Common myeloid progenitor, CD34-positive (primary cell): Measurements from ENCODE around the gene HUS1B.

ENCODE experiments used
- CTCF ChIA-PET: fragments of 350-600 bp; sonication (Branson Sonifier 250); formaldehyde crosslinking; loops from one replicate; lab custom pipeline; 2021; ENCODE audit warnings: antibody characterized with exemption; lab: Charles Lee
- POLR2A ChIA-PET: fragments of 350-600 bp; sonication (Branson Sonifier 250); formaldehyde crosslinking; loops from one replicate; lab custom pipeline; 2021; ENCODE audit warnings: antibody characterized with exemption; lab: Charles Lee
- DNase-seq, 3 donors: peaks; one replicate each; pipeline versions ENCODE4 v3.0.0 to v3.0.0-alpha.2; 2013
- H3K27ac ChIP-seq, 2 experiments: 1 replicate in 1 of 2; 2 replicates in 1 of 2; pipeline ENCODE4 v1.7.0; 2013; ENCODE audit warnings: inconsistent platforms in 2 of 2, low read length in 2 of 2, mild to moderate bottlenecking in 2 of 2, low read depth in 1 of 2, moderate library complexity in 1 of 2; ENCODE audit not compliant: severe bottlenecking in 2 of 2, insufficient read depth in 1 of 2, poor library complexity in 1 of 2
- H3K27me3 ChIP-seq, 5 experiments: replicated peaks in 2 of 5; 1 replicate in 3 of 5; 2 replicates in 2 of 5; pipeline versions ENCODE4 v1.6.1 to v1.7.0; 2013; ENCODE audit warnings: low read length in 4 of 5, mild to moderate bottlenecking in 2 of 5, moderate library complexity in 2 of 5, inconsistent platforms in 1 of 5; ENCODE audit not compliant: insufficient read depth in 5 of 5, control insufficient read depth in 4 of 5
- H3K36me3 ChIP-seq, 4 experiments: 1 replicate in 2 of 4; 2 replicates in 2 of 4; pipeline versions ENCODE4 v1.6.1 to v1.7.0; 2013; ENCODE audit warnings: low read length in 3 of 4, control low read depth in 1 of 4, mild to moderate bottlenecking in 1 of 4; ENCODE audit not compliant: control insufficient read depth in 4 of 4, insufficient read depth in 4 of 4
- H3K4me1 ChIP-seq, 4 experiments: 1 replicate in 3 of 4; 2 replicates in 1 of 4; pipeline versions ENCODE4 v1.6.1 to v1.7.1; 2013; ENCODE audit warnings: low read length in 3 of 4, mild to moderate bottlenecking in 3 of 4, control low read depth in 1 of 4, inconsistent platforms in 1 of 4, moderate library complexity in 1 of 4; ENCODE audit not compliant: control insufficient read depth in 4 of 4, insufficient read depth in 4 of 4; ENCODE audit errors: control extremely low read depth in 1 of 4
- H3K4me3 ChIP-seq, 7 experiments: 1 replicate in 4 of 7; 2 replicates in 3 of 7; pipeline versions ENCODE4 v1.5.1 to v1.7.0; 2013; ENCODE audit warnings: mild to moderate bottlenecking in 7 of 7, low read length in 6 of 7, moderate library complexity in 6 of 7, inconsistent platforms in 2 of 7, low read depth in 2 of 7, control low read depth in 1 of 7; ENCODE audit not compliant: insufficient read depth in 4 of 7, control insufficient read depth in 1 of 7; ENCODE audit errors: extremely low read depth in 1 of 7
- H3K9me3 ChIP-seq, 5 experiments: 1 replicate in 4 of 5; 2 replicates in 1 of 5; pipeline versions ENCODE4 v1.6.1 to v1.7.1; 2013; ENCODE audit warnings: low read length in 4 of 5, mild to moderate bottlenecking in 2 of 5, inconsistent platforms in 1 of 5, low read depth in 1 of 5, moderate library complexity in 1 of 5; ENCODE audit not compliant: control insufficient read depth in 4 of 5, insufficient read depth in 2 of 5; ENCODE audit errors: control extremely low read depth in 1 of 5
- WGBS: methylation state at CpG from one replicate; pipeline ENCODE4 v1.1.5; 2013; ENCODE audit not compliant: insufficient coverage; 5-methylcytosine and 5-hydroxymethylcytosine counted together

The HUS1B gene

DNA sequence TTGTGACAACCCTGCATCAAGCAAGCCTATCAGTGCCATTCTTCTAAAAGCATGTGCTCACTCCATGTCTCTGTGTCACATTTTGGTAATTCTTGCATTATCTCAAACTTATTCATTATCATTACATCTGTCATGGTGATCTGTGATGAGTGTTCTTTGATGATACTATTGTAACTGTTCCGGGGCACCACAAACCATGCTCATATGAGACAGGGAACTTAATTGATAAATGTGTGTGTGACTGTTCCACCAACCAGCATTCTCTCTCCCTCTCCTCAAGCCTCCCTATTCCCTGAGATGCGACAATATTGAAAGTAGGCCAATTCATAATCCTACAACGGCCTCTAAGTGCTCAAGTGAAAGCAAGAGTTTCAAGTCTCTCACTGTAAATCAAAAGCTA lies 4.0 kb downstream of the HUS1B start:
- Histone ChIP-seq H3K9me3 (peaks cover 0 to 6% (median 4%) of the 10 kb centered on the region in 5 experiments), H3K4me3 (no peak overlapping the region), H3K27ac (no peak overlapping the region), H3K4me1 (no peaks in the 10 kb centered on the region), H3K36me3 (peaks cover 0 to 14% (median 3%) of the 10 kb centered on the region in 4 experiments), H3K27me3 (no peaks in the 10 kb centered on the region)
- ChIA-PET CTCF (interaction anchor here (0.9 to 2.0 kb wide), 3 partner anchors 11 to 58 kb away, joined by 3 to 4 read pairs (median 3); no protein-coding TSS in a partner anchor), POLR2A (no interaction called here)
- DNase-seq: no peak
- WGBS: no CpG with 5 or more reads among the region's 3 CpGs

DNA sequence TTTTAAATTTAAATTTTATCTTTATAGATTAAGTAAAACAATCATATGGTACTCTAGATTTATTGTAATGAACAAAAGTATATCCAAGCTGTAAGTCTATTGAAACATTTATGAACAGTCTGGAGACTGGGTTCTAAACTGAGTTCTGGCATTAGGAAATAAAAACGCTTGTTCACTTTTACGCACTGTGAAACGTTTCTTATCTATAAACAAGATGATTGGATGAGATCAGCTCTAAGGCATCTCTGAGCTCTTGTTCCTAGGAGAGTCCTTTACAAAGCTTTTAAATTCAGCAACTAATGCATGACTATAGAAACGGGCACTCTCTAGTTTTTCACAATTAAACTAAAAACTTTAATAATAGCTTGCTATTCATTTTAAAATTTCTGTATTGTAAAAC lies 6.8 kb downstream of the HUS1B start:
- POLR2A ChIA-PET: no interaction called here
- WGBS: 100% methylated on average over 3 of the region's 4 CpGs

DNA sequence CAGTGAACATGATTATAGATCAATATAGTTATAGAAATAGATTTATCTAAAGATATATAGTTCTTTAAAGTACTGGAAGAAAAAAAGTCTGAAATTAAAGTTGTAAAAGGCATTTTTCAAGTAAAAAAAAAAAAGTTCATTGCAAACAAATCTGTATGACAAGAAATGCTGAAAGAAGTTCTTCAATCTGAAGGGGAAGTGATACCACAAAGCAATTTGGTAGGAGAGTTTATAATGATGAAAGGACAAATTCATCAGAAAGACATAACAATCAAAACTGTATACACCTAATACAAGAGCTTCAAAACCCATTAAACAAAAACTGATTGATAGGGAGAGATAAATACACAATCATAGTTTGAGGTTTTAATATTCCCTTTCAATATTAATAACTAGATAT lies 14.1 kb downstream of the HUS1B start:
- ChIA-PET CTCF (no interaction called here), POLR2A (interaction anchor here (0.7 kb wide), 1 partner anchor 27 kb away, joined by 3 read pairs; no protein-coding TSS in a partner anchor)
- Histone ChIP-seq H3K36me3 (peaks cover 0 to 2% (median 0%) of the 10 kb centered on the region in 4 experiments), H3K27ac (no peak overlapping the region), H3K27me3 (no peaks in the 10 kb centered on the region), H3K4me1 (peaks cover 0 to 2% (median 0%) of the 10 kb centered on the region in 4 experiments), H3K9me3 (peaks cover 0 to 5% (median 2%) of the 10 kb centered on the region in 5 experiments), H3K4me3 (no peak overlapping the region)
- no peak for DNase-seq

More for the DNA sequence above, 6.8 kb downstream of the HUS1B start:
- Histone ChIP-seq H3K4me3 (no peak overlapping the region), H3K27me3 (no peaks in the 10 kb centered on the region), H3K36me3 (peaks cover 0 to 2% (median 0%) of the 10 kb centered on the region in 4 experiments), H3K4me1 (peaks cover 0 to 2% (median 0%) of the 10 kb centered on the region in 4 experiments), H3K27ac (no peak overlapping the region), H3K9me3 (peaks cover 0 to 4% (median 0%) of the 10 kb centered on the region in 5 experiments)
- DNase-seq: no peak
- CTCF ChIA-PET: interaction anchor here (0.9 to 1.1 kb wide), 2 partner anchors 11 to 56 kb away, joined by 3 to 4 read pairs; no protein-coding TSS in a partner anchor

DNA sequence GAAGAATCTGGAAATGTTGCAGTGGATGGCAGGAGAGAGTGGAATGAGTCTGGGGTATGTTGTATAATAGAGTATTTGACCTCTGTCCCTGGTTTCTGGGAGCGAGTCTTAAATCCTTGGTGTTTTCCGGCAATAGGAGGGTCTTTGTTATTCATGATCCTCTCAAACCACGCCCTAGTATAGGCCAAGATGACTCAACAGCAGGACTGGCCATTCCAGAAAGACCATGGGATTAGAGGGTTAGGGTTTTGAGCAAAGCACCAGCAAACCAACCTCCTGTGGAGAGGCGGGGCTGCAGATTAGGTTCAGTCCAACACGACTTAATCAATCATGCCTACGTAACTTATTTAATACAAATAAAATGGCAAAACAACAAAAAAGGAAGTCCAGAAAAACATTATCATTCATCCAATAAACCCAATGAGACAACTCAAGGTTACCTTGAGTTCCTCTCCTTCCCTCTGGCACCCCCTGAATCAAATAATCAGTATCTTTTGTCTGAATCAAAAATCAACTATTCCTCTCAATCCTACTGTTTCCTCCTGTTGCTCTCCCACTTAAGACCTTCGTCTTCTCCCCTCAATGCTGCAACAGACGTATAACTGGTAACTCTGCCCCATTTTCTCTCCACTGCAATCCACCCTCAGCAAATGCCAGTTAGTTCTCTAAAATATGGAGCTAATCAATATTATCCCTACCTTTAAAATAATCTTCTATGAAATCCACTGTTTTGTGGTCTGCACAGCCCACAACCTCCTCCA lies 15.5 kb downstream of the HUS1B start:
- ChIA-PET CTCF (interaction anchor here (0.6 to 0.7 kb wide), 2 partner anchors 54 to 75 kb away, joined by 3 read pairs; no protein-coding TSS in a partner anchor), POLR2A (no interaction called here)
- H3K9me3 ChIP-seq: peaks cover 0 to 5% (median 2%) of the 10 kb centered on the region in 5 experiments
- H3K36me3 ChIP-seq: peaks cover 0 to 6% (median 1%) of the 10 kb centered on the region in 4 experiments
- DNase-seq: no peak
- H3K4me1 ChIP-seq: peaks cover 0 to 2% (median 0%) of the 10 kb centered on the region in 4 experiments
- no peak overlapping the region for H3K4me3 ChIP-seq
- H3K27ac ChIP-seq: no peak overlapping the region
- H3K27me3 ChIP-seq: no peaks in the 10 kb centered on the region
- WGBS: 100% methylated on average over 7 of the region's 8 CpGs

DNA sequence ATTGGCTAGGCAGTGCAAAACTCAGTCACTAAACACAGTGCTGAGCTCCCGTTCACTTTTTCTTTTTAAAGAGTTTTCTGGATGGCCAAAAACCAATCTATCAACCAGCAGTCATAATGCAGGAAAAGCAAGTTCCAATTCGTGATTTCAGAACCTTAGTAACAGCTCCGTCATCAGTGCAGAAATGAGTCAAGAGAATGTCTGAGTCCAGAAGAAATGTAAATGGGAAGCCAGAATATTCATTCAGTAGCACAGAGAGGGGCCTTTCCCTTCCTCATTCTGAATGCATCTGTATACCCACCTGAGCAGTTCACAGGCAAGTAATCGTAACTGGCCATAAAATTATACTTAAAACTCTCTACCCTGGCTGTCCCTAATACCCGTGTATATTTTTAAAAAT lies 20.4 kb downstream of the HUS1B start:
- H3K4me3 ChIP-seq: no peak overlapping the region
- no peaks in the 10 kb centered on the region for H3K4me1 ChIP-seq
- H3K27me3 ChIP-seq: no peaks in the 10 kb centered on the region
- DNase-seq: no peak
- H3K9me3 ChIP-seq: peaks cover 0 to 3% (median 0%) of the 10 kb centered on the region in 5 experiments
- ChIA-PET CTCF (no interaction called here), POLR2A (no interaction called here)
- H3K27ac ChIP-seq: no peak overlapping the region
- peaks cover 2 to 12% (median 7%) of the 10 kb centered on the region in 4 experiments for H3K36me3 ChIP-seq
- 50% methylated on average over 2 of the region's 5 CpGs for WGBS

DNA sequence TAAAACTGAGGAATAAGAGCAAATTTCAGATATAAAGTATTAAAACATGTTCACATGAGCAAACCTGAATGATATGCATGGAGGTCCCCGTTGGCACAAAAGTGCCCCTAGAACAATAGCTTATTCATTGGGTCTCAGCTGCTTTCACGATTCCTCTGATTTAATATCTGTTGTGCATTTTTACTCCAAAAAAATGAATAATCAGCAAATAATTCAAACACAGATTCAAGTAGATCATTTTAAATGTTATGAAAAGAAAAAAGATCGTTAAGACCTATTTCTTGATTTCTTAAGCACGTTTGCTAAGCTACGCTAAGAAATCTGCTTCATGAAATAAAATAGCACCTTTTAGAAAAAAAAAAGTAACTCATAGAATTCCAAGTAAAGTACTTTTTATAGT lies 21.7 kb downstream of the HUS1B start:
- CTCF ChIA-PET: no interaction called here
- POLR2A ChIA-PET: no interaction called here
- H3K4me1 ChIP-seq: no peaks in the 10 kb centered on the region

DNA sequence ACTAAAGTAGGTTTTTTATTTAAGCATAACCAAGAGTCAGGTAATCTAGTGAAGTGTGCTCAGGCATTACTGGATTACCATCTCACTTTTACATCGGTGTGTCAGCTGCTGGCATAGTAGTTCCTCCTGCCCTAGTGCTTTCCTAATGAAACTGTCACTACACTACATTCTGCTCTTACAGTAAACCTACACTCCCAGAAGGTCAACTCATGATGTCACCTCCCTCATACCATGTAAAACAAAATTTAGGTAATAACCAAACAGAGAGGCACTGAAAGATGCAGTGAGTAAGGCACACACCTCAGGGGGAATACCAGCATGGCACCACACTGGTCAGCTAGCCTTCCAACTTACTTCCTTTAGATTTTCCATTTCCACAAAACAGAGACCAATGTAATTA lies 23.3 kb downstream of the HUS1B start:
- Histone ChIP-seq H3K27me3 (no peaks in the 10 kb centered on the region), H3K4me3 (no peak overlapping the region), H3K27ac (no peak overlapping the region), H3K4me1 (no peaks in the 10 kb centered on the region), H3K9me3 (no peaks in the 10 kb centered on the region), H3K36me3 (peaks cover 2 to 18% (median 14%) of the 10 kb centered on the region in 4 experiments)
- no peak for DNase-seq
- ChIA-PET CTCF (interaction anchor here (0.7 kb wide), 1 partner anchor 54 kb away, joined by 3 read pairs; no protein-coding TSS in a partner anchor), POLR2A (interaction anchor here (0.6 kb wide), 1 partner anchor 33 kb away, joined by 5 read pairs; no protein-coding TSS in a partner anchor)
- 100% methylated on average over 1 of the region's 1 CpG for WGBS

More for the DNA sequence above, 21.7 kb downstream of the HUS1B start:
- H3K9me3 ChIP-seq: no peaks in the 10 kb centered on the region
- H3K27ac ChIP-seq: no peak overlapping the region
- WGBS: 100% methylated on average over 1 of the region's 5 CpGs
- no peaks in the 10 kb centered on the region for H3K27me3 ChIP-seq
- H3K4me3 ChIP-seq: no peak overlapping the region
- H3K36me3 ChIP-seq: peaks cover 2 to 18% (median 10%) of the 10 kb centered on the region in 4 experiments
- DNase-seq: no peak
